HUES48 (cell line): ENCODE results near the gene LHX4.

Experiments
- H3K27ac ChIP-seq: one replicate; pipeline ENCODE4 v1.7.0; 2013; ENCODE audit warnings: low read depth, low read length, inconsistent platforms
- H3K27me3 ChIP-seq: 2 replicates; pipeline ENCODE4 v1.6.1; 2013; ENCODE audit warnings: mild to moderate bottlenecking, low read length; ENCODE audit not compliant: control insufficient read depth, insufficient read depth
- H3K36me3 ChIP-seq: 2 replicates; pipeline ENCODE4 v1.6.1; 2013; ENCODE audit warnings: low read length; ENCODE audit not compliant: control insufficient read depth, insufficient read depth
- H3K4me1 ChIP-seq: 2 replicates; pipeline ENCODE4 v1.6.1; 2013; ENCODE audit warnings: mild to moderate bottlenecking, low read length; ENCODE audit not compliant: control insufficient read depth, insufficient read depth
- H3K4me3 ChIP-seq: 2 replicates; pipeline ENCODE4 v1.5.1; 2013; ENCODE audit warnings: mild to moderate bottlenecking, low read depth, low read length
- H3K9ac ChIP-seq: 2 replicates; pipeline ENCODE4 v1.6.1; 2013; ENCODE audit warnings: mild to moderate bottlenecking, low read depth, low read length, moderate library complexity
- H3K9me3 ChIP-seq: 2 replicates; pipeline ENCODE4 v1.6.1; 2013; ENCODE audit warnings: low read length; ENCODE audit not compliant: control insufficient read depth, insufficient read depth

Gene LHX4

GRCh38 chr1:180268556-180269075 is 38.6 kb downstream of the LHX4 start:
- H3K27ac ChIP-seq: peak overlapping the region; percentile 34
- H3K27me3 ChIP-seq: no peaks in the 10 kb centered on the region
- H3K9me3 ChIP-seq: no peaks in the 10 kb centered on the region
- H3K36me3 ChIP-seq: peaks cover 3% of the 10 kb centered on the region; the same call in 1 of the 2 replicates
- H3K4me3 ChIP-seq: no peak overlapping the region
- peaks cover 57% of the 10 kb centered on the region for H3K4me1 ChIP-seq
- no peak overlapping the region for H3K9ac ChIP-seq

GRCh38 chr1:180269645-180270529 is 39.8 kb downstream of the LHX4 start:
- peaks cover 14% of the 10 kb centered on the region for H3K36me3 ChIP-seq
- no peak overlapping the region for H3K4me3 ChIP-seq
- no peaks in the 10 kb centered on the region for H3K27me3 ChIP-seq
- H3K9me3 ChIP-seq: no peaks in the 10 kb centered on the region
- H3K27ac ChIP-seq: peak overlapping the region; percentile 33
- H3K4me1 ChIP-seq: peaks cover 51% of the 10 kb centered on the region
- no peak overlapping the region for H3K9ac ChIP-seq

DNA sequence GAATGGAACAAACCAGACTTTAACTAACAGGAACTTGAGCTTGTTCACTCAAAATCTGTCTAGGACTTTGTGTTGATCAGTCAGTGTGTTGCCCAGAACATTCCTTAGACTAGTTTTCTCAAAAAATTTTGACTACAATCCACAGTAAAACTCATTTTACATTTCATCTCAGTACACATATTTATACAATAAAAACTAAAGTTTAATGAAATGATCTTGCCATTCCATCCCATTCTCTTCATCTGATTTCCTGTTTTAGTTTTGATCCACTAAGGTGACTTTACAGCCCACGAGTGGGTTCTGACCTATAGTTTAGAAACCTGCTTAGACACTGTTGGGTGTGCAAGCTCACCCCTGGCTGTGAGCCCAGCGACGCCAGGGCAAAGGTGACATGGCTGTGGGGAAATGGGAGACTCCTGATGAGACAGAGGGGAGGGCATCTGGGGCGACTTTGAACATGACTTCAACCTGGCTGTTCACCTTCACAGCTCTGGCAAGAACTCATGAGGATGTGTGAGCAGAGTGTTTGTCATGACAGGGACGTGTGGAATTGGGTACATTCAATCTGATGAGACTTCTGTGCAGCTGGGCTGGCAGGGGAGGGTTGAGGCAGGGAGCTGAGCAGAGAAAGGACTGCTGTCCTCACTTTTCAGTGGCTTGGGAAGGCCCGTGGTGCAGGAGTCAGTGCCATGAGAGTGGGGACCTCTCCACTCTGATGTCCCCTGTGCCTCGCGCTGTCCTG is 40.6 kb downstream of the LHX4 start:
- Histone ChIP-seq H3K9me3 (no peaks in the 10 kb centered on the region), H3K27me3 (no peaks in the 10 kb centered on the region), H3K36me3 (peaks cover 20% of the 10 kb centered on the region), H3K27ac (no peak overlapping the region), H3K4me1 (peaks cover 43% of the 10 kb centered on the region), H3K9ac (no peak overlapping the region), H3K4me3 (no peak overlapping the region)

GRCh38 chr1:180271272-180272255 is 41.5 kb downstream of the LHX4 start:
- Histone ChIP-seq H3K9me3 (peaks cover 7% of the 10 kb centered on the region; the same call in 1 of the 2 replicates), H3K4me3 (no peak overlapping the region), H3K27me3 (no peaks in the 10 kb centered on the region), H3K9ac (no peak overlapping the region), H3K4me1 (peaks cover 43% of the 10 kb centered on the region), H3K36me3 (peaks cover 24% of the 10 kb centered on the region), H3K27ac (peak overlapping the region; percentile 26)

DNA sequence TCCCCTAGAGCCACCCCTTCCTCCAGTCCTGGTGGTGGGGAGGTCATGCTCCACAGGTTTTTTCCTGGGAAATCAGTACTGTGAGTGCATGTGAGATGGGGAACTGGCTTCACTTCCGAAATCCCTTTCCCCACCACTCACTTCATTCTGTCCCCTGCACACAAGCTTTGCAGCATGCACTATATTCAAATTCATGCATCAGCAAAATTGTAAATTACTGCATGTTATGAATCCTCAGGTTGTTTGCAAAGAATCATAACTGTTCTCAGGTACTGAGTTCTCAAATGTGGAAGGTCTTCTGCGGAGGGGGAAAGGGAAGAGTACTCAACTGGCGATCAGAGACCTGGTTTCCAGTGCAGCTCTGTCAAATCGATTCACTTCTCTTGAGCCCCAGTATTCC is 42.3 kb downstream of the LHX4 start:
- no peak overlapping the region for H3K4me3 ChIP-seq
- H3K9me3 ChIP-seq: peaks cover 7% of the 10 kb centered on the region; the same call in 1 of the 2 replicates
- no peaks in the 10 kb centered on the region for H3K27me3 ChIP-seq
- peaks cover 43% of the 10 kb centered on the region for H3K4me1 ChIP-seq
- peaks cover 25% of the 10 kb centered on the region for H3K36me3 ChIP-seq
- H3K9ac ChIP-seq: no peak overlapping the region
- no peak overlapping the region for H3K27ac ChIP-seq

- Histone ChIP-seq H3K4me3 (no peak overlapping the region), H3K4me1 (peaks cover 47% of the 10 kb centered on the region), H3K9me3 (peaks cover 7% of the 10 kb centered on the region; the same call in 1 of the 2 replicates), H3K27ac (no peak overlapping the region), H3K27me3 (no peaks in the 10 kb centered on the region), H3K9ac (no peak overlapping the region), H3K36me3 (peaks cover 27% of the 10 kb centered on the region)
These were observed 43.0 kb downstream of the LHX4 start for GRCh38 chr1:180273066-180273465.

DNA sequence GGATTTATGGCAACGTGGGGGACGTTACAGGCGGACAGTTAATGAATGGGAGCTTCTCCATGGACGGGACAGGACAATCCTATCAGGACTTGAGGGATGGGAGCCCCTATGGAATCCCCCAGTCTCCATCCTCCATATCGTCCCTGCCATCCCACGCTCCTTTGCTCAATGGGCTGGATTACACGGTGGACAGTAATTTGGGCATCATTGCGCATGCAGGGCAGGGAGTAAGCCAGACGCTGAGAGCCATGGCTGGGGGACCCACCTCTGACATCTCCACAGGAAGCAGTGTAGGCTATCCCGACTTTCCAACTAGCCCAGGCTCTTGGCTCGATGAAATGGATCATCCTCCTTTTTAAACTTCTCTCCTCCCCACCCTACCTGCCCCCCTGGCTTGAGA is 44.2 kb downstream of the LHX4 start:
- Histone ChIP-seq H3K4me3 (no peak overlapping the region), H3K4me1 (peaks cover 40% of the 10 kb centered on the region), H3K36me3 (peaks cover 27% of the 10 kb centered on the region), H3K9me3 (peaks cover 7% of the 10 kb centered on the region; the same call in 1 of the 2 replicates), H3K27ac (no peak overlapping the region), H3K9ac (no peak overlapping the region), H3K27me3 (no peaks in the 10 kb centered on the region)

GRCh38 chr1:180275726-180276125 is 45.7 kb downstream of the LHX4 start:
- Histone ChIP-seq H3K9ac (no peak overlapping the region), H3K27me3 (no peaks in the 10 kb centered on the region), H3K4me3 (no peak overlapping the region), H3K4me1 (peaks cover 28% of the 10 kb centered on the region), H3K9me3 (peaks cover 7% of the 10 kb centered on the region; the same call in 1 of the 2 replicates), H3K36me3 (peaks cover 28% of the 10 kb centered on the region), H3K27ac (no peak overlapping the region)

DNA sequence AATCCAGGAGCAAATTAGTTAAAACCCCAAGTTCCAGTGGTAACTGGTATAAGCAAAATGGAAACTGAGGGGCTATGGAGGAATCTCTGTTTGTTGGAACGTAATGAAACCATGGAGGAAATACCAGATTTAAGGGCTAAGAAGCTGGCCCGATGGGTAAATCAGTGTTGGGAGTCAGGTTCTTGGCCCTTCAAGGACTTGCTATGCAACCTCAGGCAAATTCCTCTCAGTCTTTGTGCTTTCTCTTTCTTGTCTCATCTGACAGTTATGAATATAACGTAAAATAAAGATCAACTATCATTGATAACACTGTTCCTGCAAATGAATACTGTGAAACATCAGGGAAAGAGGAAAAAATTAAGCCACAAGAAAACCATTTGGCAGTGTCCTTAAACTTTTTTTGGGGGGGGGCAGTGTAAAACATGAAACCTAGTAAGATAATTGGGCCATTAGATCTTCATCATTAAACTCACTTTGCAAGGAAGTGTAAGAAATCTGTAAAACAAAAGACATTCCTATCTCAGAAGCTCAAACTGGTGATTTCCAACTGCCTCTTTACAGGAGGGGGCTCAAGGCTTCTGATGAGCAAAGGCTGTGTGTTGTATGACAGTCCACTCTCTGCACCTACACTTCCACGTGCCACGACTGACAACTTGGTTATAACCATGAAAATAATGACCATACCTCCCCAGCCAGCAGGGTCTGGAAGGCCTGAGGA is 47.6 kb downstream of the LHX4 start:
- H3K4me3 ChIP-seq: no peak overlapping the region
- peaks cover 31% of the 10 kb centered on the region for H3K36me3 ChIP-seq
- no peak overlapping the region for H3K9ac ChIP-seq
- no peaks in the 10 kb centered on the region for H3K27me3 ChIP-seq
- H3K4me1 ChIP-seq: peaks cover 12% of the 10 kb centered on the region
- H3K9me3 ChIP-seq: peaks cover 7% of the 10 kb centered on the region; the same call in 1 of the 2 replicates
- no peak overlapping the region for H3K27ac ChIP-seq

- H3K4me1 ChIP-seq: peaks cover 12% of the 10 kb centered on the region
- no peaks in the 10 kb centered on the region for H3K27me3 ChIP-seq
- no peak overlapping the region for H3K9ac ChIP-seq
- H3K27ac ChIP-seq: no peak overlapping the region
- H3K4me3 ChIP-seq: no peak overlapping the region
- H3K9me3 ChIP-seq: peaks cover 7% of the 10 kb centered on the region; the same call in 1 of the 2 replicates
- peaks cover 29% of the 10 kb centered on the region for H3K36me3 ChIP-seq
These were observed 48.1 kb downstream of the LHX4 start for GRCh38 chr1:180278194-180278515.
